KOPT-K1 (cell line): Measurements from ENCODE around the gene HJURP.

Source experiments
- H3K27ac ChIP-seq: fragments of 200-600 bp; sonication (generic); 2 replicates; pipeline ENCODE4 v1.5.1; 2016; ENCODE audit warnings: antibody characterized with exemption, mild to moderate bottlenecking, low read depth, low read length; ENCODE audit not compliant: poor library complexity, severe bottlenecking
- H3K36me3 ChIP-seq: fragments of 200-600 bp; sonication (generic); 2 replicates; pipeline ENCODE4 v1.5.1; 2017; ENCODE audit warnings: antibody characterized with exemption, mild to moderate bottlenecking, low read length, moderate library complexity; ENCODE audit not compliant: insufficient read depth
- H3K9me3 ChIP-seq: fragments of 200-600 bp; sonication (generic); 2 replicates; pipeline ENCODE4 v1.5.1; 2017; ENCODE audit warnings: antibody characterized with exemption, low read length, mild to moderate bottlenecking; ENCODE audit not compliant: insufficient read depth, poor library complexity, severe bottlenecking

Gene HJURP

DNA sequence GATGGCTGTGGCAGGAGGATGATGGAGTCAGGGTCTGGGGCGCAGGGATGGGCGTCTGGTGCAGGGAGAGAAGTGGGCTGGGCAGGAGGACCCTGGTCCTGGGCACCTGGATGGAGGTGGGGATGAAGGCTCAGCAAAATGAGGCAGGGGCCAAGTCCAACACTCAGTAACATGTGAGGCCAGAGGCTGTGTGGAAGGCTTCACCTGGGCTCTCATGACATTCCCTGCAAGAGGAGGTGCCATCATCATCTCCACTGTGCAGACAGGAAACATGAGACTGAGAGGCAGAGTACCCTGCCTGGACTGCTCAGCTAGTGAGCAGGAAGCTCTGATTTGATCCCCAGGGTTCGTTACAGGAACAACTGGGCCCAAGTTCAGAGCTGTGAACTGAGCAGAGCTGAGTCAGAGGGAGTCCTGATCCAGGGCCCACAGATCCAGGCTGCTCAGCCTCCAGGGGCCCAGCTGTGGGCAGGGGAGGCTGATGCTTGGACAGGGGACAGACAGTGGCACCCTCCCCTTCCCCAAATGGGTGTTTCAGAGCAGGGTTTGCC is 36.9 kb downstream of the HJURP start:
- Histone ChIP-seq H3K36me3 (no peaks in the 10 kb centered on the region), H3K9me3 (no peaks in the 10 kb centered on the region), H3K27ac (no peak overlapping the region)

DNA sequence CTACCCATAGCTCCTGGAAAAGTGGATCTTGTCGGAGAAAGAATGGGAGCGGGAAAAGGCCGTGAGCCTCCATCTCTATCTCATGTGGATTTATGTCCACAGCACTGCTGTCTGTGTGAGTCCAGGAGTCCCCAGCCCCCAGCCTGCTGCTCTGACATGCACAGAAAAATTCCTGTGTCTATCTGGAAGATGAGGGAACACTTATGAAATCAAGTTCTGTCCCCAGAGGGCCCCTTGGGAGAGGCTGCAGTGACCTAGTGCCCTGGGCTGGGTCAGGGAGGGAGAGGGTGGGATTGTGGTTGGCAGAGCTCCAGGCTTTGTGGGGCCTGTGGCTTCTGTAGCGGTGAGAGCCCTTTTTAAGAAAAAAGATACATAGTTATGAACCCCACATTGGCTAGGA is 37.6 kb downstream of the HJURP start:
- Histone ChIP-seq H3K36me3 (no peaks in the 10 kb centered on the region), H3K9me3 (no peaks in the 10 kb centered on the region), H3K27ac (no peak overlapping the region)

DNA sequence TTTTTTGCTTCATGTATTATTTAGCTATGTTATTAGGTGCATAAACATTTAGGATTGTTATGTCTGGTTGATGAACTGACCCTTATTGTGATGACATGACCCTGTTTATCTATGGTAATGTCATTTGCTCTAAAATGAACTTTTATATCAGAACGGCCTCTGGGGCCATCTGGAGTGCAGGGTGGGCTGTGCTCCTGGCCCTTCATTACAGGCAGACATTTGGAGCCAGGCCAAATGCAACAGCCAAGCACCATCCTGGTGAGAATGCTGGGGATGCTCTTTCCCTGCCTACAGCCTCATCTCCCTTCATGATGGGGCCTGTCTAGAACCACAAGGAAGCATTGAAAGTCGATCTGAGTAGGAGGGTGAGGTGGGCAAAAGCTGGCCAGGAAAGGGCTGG is 38.0 kb downstream of the HJURP start:
- H3K36me3 ChIP-seq: no peaks in the 10 kb centered on the region
- H3K27ac ChIP-seq: no peak overlapping the region
- no peaks in the 10 kb centered on the region for H3K9me3 ChIP-seq

DNA sequence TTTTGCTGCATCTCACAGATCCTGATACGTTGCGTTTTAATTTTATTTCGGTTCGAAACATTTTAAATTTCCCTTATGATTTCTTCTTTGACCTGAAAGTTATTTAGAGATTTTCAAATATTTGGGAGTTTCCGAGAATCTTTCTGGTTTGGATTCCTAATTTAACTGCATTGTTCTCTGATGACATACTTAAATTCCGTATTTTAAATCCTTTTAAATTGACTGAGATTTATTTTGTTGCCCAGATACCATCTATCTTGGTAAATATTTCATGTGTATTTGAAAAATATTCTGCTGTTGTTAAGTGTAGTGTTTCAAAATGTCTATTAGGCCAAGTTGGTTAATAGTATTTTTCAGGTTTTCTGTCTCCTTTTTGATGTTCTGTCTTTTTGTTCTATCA is 38.5 kb downstream of the HJURP start:
- Histone ChIP-seq H3K36me3 (no peaks in the 10 kb centered on the region), H3K9me3 (no peaks in the 10 kb centered on the region), H3K27ac (no peak overlapping the region)

DNA sequence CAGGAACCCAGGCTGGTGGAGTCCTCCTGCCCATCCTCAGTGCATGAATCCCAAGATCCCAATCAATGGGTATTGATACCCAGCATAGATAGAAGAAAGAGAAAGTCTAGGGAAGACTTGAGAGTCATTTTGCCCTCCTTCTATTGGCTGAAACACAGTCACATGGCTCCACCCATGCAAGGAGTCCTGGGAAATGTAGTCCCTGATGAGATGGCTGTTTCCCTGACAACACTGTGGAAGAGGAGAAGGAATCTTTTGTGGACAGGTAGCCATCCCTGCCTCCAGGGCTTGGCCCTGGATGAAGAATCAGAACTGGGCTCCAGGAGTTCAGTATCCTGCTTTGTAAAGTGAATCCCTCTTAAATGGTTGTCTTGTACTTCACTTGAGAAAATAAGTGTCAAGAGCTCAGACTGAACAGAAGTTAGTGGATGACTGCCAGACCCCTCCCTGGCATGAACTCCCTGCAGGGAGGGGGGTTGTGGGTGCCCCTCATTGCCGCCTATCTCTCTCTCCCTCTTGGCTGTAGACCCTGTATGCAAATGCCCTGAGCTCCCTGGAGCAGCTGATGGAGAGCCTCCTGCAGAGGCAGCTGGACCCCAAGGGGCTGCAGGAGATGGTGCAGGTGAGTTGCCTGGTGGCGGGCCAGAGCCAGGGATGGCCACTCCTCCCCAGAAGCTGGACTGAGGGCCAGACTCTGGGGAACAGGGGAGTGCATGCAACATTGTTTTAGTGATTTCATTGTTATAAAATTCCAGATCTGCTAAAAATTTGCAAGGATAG is 40.1 kb downstream of the HJURP start:
- H3K9me3 ChIP-seq: peaks cover 3% of the 10 kb centered on the region
- H3K36me3 ChIP-seq: no peaks in the 10 kb centered on the region
- no peak overlapping the region for H3K27ac ChIP-seq

DNA sequence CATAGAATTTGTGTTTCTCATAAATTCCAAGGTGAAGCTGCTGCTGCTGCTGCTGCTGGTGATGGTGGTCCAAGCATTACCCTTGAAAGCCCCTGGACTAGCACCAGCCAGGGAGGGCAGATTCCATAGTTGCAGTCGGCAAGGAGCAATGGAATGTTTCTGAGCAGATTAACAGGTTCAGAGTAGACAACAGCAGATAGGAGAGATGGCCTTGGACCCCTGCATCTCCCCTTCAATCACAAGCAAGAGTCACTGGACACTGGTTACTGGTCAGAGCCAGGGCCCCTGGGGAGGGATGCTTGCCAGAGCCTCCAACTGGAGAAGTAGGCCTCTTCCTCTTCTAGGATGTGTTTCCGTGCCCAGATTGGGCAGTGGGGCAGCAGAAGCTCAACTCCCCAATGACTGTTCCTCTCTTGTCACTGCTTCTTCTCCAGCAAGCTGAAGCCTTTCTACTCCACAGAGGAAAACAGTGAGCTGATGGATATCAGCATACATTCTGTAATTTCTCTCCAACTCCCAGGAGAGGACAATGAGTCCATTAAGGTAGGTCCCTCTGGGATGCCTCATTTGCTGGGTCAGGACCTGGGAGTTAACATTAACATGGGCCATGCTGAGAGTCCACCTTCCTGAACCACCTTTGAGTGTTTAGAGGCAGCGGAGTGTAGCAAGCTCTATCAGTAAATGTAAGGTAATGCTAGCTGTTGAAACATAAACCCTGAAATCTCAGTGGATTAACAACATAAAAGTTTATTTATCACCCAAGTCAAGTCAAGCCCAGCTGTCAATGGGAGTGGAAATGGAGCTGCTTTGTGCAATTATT is 40.9 kb downstream of the HJURP start:
- H3K9me3 ChIP-seq: peaks cover 8% of the 10 kb centered on the region
- no peak overlapping the region for H3K27ac ChIP-seq
- H3K36me3 ChIP-seq: no peaks in the 10 kb centered on the region

DNA sequence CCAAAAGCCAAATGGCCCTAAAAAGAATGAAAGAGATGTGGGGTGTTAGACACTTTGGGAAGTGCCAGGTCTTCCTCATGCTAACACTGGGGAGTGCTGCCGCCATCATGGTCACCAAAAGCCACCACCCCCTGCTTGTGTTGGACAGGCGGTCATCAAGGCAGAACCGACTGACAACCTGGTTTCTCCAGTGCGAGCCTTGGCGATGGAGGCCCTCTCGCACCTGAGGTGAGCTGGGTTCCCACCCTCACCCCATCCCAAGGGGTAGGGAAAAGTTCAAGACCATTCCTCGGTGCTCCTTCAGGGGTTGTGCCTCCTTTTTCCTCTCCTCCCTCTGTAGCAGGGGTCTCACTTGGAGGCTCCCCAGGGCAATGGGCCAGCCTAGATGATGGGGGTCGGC is 42.6 kb downstream of the HJURP start:
- Histone ChIP-seq H3K27ac (no peak overlapping the region), H3K9me3 (peaks cover 10% of the 10 kb centered on the region), H3K36me3 (no peaks in the 10 kb centered on the region)

DNA sequence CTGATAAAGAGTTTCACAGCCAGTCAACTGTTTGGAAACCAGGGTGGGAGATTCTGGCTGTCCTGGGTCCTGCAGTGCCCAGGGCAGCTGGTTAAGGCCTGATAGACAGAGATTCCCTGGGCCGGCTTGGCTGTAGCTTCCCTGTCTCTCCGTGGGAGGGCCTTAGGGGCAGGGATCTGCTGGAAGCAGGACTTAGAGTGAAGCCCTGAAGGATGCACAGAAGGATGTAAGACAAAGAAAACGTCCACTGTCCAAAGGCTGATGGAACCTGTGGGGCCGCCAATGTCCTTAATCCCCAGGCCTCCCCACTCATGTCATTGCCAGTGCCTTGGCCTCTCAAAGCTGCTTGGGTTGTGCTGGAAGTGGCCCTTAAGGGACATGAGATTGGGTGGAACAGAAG is 43.2 kb downstream of the HJURP start:
- Histone ChIP-seq H3K9me3 (peaks cover 10% of the 10 kb centered on the region), H3K36me3 (no peaks in the 10 kb centered on the region), H3K27ac (no peak overlapping the region)

DNA sequence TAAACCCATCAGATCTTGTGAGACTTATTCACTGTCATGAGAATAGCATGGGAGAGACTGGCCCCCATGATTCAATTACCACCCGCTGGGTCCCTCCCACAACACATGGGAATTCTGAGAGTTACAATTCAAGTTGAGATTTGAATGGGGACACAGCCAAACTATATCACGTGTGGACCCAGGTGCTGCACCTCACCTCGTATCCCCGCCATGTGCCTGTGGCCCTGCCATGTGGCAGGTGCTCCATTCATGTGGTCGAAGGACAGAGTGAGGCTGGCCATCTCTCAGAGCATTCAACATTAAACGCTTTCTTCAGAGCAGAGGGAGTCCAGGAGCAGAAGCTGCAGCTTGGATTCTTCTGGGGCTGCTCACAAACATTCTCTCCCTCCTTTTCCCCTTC is 44.0 kb downstream of the HJURP start:
- H3K27ac ChIP-seq: no peak overlapping the region
- no peaks in the 10 kb centered on the region for H3K36me3 ChIP-seq
- peaks cover 10% of the 10 kb centered on the region for H3K9me3 ChIP-seq

DNA sequence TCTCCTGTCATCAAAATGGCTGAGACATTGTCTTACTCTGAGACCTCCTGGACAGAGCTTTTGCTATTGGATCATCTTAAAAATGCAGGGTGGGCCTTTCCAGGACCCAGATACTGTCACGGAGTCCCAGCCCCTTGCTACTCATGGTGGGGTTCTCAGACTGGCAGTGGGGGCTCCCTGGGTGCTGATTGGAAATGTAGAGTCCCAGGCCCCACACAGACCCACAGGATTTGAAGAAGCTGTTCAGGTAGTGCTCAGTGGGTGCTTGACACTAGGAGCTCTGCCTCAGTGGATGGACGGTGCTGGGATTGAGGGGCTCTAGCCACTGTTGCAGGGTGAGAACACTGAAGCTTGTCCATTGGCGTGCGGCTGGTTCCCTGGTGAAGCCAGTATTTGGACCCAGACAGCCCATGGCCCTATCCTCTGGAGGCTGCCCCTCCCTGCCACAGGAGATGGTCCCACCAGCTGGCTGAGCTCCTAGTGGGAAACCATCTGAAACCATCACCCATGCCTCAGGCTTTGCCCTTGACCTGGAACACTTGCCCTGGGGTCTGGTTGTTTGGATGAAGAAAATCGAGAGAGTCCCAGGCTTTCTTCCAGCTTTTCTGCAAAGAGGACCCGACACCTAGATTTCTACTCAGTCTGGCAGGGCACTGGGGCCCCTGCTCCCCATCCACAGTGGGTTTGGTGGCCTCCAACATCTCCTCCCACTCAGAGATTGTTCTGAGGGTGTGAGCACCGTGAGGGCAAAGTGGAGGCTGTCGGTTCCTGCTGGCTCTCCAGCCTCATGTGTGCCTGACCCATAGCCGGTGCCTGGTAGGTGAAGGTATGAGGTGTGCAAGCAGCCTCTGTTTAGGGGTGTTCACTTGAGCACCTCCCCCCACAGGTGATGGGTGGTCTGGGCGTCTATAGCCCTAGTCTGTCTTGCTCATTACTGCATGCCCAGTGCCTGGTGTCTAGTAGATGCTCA is 46.1 kb downstream of the HJURP start:
- no peaks in the 10 kb centered on the region for H3K36me3 ChIP-seq
- no peak overlapping the region for H3K27ac ChIP-seq
- peaks cover 10% of the 10 kb centered on the region for H3K9me3 ChIP-seq

DNA sequence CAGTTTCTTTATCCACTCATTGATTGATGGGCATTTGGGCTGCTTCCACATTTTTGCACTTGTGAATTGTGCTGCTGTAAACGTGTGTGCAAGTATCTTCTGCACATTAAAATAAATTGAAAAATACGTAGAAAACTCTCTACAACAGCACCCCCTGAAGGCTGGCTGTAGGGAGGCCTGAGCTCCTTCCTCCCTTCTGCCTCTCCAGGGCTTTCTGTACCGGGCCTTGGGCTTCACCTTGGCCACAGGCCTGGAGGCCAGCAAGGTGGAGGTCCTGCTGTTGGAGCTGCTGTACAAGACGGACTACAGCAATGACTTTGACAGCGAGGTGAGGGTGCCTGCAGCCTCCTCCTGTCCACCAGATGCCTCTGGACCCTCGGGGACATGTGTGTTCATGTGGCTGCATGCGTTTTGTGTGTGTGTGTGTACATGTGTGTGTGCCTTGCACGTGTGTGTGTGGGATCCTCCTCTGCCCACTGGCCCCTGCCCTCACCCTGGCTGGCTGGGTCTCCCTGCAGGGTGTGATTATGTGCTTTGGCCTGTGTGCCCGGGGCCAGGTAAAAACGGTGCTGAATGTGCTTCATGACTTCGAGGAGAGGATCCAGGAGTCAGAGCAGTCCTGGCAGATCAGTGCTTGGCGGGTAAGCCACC is 47.0 kb downstream of the HJURP start:
- Histone ChIP-seq H3K27ac (no peak overlapping the region), H3K9me3 (peaks cover 10% of the 10 kb centered on the region), H3K36me3 (no peaks in the 10 kb centered on the region)

DNA sequence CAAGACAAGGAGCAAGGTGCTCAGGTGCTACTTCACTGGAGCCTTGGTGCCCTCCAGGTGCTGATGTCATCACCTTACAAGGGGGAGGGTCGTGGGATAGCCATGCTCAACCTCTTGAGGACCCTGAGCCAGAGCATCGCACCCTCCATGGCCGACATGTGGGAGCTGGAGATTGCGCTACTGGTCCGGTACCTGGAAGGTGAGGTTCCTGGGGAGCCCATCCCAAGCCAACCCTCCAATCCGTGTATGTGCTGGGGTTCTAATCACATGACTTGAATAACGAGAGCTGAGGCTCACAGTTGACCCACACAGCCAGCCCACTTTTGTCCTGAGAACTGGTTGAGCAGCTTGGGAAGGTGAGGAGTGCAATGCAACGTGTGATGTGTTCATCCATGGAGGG is 50.3 kb downstream of the HJURP start:
- H3K36me3 ChIP-seq: no peaks in the 10 kb centered on the region
- no peak overlapping the region for H3K27ac ChIP-seq
- H3K9me3 ChIP-seq: peaks cover 5% of the 10 kb centered on the region

DNA sequence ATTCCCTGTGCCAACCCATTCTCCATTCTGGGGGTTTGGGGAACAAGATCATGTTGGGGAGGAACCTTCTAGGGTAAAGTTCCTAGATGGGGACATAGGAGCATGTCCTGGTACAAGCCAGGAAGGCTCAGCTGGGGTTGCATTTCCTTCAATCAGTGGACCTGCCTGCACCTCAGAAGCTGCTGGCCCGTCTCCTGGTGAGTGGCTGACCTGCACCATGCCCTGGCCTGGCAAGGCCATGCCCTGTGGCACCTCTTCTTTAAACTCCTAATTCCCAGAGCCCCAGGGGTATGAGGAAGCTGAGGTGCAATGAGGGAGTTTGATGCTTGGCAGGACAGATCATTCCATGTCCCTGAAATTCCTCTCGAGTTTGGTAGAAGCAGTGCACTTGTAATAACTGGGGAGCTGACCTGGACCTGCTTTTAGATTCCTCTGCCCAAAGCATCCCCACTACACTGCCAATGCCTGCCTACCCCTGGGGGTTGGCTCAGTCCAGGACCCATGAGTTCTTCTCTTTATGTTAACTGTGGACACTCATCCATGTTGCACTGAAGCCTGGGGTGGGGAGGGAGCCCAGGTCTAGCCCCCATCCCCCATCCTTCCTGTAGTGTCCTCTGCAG is 50.9 kb downstream of the HJURP start:
- Histone ChIP-seq H3K36me3 (no peaks in the 10 kb centered on the region), H3K27ac (no peak overlapping the region), H3K9me3 (peaks cover 2% of the 10 kb centered on the region)
